ENCODE data around the gene LRBA.

- no peak for TF ChIP-seq CTCF (IDR thresholded peaks at IDR 0.05)
- no peak for TF ChIP-seq POLR2A (IDR thresholded peaks at IDR 0.05)
- TF ChIP-seq EP300 (IDR thresholded peaks at IDR 0.05): no peak
- no peak for TF ChIP-seq POLR2AphosphoS5 (IDR thresholded peaks at IDR 0.05)
Measured at GRCh38 chr4:150818661-150819060, 196.4 kb downstream of the LRBA start.
